Cerebellar cortex (tissue), 1 donor: Measurements from ENCODE around the gene KIF25.
A peak's percentile ranks its signal among the peaks of the same experiment; 100 is the strongest.

Source experiments
- DNase-seq: peaks from one replicate; pipeline ENCODE4 v3.0.0-alpha.2; 2015; ENCODE audit warnings: low spot score

KIF25 gene

GRCh38 chr6:168017629-168018028 is 20.2 kb downstream of the KIF25 start:
- DNase-seq = no peak

DNA sequence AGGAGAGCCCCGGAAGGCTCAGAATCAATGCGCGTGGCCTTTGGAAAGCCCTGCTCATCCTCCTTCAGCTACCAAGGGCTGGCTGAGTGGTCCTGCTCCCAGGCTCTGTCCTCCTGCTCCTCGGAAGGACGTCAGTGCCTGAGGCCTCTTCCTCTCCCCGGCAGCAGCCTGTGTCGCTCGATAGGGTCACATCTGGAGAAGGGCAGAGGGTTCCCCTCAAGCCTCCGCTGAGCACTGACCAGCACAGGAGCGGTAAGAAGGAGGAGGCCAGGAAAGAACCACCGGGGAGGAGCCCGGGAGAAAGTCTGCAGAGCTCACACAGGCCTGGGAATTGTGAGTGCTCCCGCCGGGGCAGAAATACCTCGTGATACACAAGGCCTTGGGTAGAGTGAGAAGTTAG is 21.2 kb downstream of the KIF25 start:
- no peak for DNase-seq

- DNase-seq = no peak
Observed at GRCh38 chr6:168020242-168020641, 22.8 kb downstream of the KIF25 start.

DNA sequence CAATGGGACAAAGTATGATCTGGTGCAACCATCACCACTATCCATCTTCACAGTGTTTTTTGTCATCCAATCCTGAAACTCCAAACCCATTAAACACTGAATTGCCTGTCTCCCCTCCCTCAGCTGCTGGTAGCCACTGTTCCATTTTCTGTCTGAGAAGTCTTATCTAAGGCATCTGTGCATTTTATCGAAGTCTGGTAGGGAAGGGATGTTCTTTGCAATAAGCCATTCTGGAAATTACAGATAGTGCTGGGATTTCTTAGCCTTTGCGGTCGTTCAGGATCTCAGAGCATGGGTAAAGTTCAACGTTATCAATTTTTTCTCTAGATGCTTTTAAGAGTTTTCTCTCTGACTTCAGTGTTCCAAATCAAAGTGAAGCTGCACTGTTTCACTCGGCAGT is 24.1 kb downstream of the KIF25 start:
- no peak for DNase-seq

DNA sequence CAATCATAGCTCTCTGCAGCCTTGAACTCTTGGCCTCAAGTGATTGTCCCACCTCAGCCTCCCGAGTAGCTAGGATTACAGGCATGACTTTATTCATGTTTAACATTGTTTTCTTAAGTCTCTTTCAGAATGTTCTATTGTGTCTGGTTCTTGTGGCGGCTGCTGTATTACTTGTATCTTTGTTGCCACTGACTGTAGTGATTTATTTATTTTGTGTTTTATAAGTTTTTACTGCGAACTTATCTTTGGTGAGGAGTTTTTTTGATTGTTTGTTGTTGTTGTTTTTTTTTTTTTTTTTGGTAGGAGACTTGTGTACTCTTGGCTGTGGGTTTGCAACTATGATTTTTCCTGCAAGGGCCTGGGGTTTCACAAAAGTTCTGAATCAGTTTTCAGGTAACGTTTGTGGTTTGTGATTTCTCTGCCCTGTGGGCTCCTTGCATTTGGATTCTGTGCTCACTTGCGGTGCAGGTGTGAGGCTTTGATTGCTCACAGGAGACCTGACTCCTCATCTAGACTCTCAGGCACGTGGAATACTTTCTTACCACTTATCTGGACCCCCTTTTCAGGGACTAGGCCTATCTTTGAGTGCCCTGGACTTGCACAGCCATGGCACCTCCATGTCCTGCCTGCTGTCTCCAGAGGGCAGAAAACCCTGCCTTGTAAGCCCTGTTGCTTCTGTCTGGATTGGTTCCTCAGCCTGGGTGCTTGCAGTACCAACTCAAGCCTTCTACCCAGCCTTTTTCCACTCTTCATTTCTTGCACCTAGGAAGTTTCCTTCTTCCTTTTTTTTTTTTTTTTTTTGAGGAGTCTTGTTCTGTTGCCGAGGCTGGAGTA is 25.2 kb downstream of the KIF25 start:
- DNase-seq = no peak

DNA sequence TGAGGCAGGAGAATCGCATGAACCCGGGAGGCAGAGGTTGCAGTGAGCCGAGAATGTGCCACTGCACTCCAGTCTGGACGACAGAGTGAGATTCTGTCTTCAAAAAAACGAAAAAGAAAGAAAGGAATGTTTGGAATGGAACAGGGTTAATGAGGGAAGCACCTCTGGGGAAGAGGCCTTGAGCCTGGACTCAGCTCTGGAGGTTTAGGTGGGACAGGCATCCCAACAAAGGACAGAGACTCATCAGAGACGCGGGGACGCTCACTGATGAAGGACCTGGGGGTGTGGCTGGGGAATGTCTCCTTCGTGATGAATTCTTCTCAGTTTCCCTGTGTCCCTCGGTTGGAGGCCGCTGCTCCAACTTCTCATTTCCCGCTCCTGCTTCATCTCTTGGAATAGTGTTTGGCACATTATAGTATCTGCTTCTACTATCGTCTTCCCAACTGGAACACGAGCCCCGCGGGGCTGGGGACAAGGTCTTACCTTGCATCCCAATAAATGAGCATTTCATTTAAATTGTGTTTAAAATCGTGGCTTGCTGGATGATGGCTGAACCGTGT is 27.6 kb downstream of the KIF25 start:
- no peak for DNase-seq

DNA sequence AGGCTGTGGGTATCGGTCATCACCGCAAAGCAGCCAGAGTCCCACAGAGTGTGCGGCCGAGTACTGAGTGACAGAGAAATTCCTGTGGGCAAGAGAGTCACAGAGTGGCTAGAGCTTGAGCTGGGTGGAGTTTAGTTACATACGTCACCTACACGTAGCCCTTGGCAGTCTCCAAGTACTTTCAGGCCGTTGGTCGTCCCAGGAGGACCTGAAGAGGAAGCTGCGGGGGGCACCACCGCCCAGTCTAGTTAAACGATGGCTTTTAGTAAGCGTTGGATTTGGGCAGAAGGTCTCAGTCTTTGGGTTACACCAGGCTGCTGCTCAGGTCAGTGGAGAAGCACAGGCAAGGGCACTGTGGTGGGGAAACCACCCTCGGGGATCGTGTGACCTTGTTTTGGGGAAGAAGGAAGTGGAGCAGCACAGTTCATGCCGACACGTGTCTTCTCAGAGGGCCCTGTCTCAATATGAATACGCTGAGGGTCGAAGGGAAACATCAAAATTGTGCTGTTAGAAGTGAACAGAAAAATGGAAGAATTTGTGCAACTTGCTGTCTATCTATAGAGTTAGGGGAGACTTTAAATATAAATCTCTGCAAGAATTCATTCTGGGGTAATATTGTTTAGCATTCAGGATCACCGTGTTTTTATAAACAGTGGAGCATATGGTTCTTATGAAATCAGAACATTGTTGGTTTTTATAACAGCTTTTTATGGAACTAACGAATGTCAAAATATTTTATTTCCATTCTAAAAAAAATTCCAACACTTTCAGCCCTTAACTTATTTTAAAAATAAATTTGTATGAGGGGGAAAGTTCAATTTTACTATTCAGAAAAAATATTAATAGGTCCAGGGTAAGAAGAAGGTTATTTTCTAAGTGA is 28.6 kb downstream of the KIF25 start:
- no peak for DNase-seq

- DNase-seq = no peak
Observed at GRCh38 chr6:168026925-168027324, 29.5 kb downstream of the KIF25 start.

- DNase-seq = no peak
Observed at GRCh38 chr6:168027521-168027920, 30.1 kb downstream of the KIF25 start.

DNA sequence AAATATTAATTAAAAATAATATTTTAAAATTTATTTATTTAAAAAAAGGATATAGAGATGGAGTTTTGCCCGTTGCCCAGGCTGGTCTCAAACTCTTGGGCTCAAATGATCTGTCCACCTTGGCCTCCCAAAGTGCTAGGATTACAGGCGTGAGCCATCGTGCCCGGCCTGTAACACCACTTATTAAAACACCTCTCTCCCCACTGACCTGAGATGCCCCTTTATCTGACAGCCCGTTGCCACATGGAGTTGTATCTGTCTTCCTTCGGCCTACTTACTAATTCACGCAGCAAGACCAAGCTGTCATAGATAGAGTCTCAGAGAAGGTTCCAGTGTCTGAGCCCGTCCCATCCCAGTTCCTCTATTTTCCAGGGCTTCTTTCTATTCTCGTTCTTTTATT is 30.7 kb downstream of the KIF25 start:
- DNase-seq = no peak

DNA sequence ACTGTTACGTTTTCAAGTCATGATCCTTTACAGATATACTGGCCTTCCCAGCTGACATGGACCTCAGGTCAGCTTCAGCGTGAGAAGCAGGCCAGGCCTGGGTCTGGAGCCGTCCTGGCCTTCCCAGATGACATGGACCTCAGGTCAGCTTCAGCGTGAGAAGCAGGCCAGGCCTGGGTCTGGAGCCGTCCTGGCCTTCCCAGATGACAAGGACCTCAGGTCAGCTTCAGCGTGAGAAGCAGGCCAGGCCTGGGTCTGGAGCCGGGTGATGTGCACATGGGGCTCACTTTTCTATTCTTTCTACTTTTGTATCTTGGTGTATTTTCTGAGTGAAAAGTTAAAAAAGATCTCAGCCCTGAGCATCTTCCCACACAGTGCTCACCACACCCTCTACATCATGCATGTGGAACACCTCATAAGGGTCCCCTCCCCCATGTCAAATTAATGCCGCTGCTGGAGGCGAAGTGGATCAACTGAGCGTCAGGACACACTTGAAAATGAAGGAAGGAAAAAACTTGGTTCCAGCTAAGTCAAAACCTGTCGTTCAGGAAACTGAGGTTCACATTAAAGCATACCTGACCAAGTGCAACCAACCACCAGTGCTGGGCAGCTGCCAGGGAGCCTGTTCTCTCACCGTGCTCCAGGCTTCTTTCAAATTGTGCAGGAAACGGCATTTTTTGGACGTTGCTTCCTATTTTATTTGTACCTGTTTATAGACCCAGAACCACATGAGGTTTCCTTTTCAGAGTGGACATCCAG is 32.2 kb downstream of the KIF25 start:
- no peak for DNase-seq

DNA sequence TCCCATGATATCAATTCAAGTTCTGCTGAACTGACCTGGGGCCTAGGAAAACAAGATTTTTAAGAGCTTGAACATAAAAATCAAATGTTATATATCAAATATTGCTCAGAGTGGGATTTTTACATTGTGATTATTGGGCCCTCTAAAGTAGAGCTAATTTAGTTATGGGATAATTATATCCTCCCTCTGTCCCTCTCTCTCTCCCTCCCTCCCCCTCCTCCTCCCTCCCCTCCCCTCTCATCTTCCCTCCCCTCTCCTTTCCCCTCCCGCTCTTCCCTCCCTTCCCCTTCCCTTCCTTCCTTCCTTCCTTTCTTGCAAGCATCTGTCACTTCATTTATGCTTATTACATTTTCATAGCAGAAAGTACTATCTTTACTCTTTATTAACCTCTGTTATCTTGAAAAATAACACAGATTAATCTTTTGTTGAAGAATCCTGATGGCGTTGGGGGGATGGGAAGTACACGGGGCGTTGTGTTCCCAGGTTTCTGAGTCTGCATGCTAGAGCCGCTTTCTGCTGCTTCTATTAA is 32.8 kb downstream of the KIF25 start:
- no peak for DNase-seq

- no peak for DNase-seq
Observed at GRCh38 chr6:168030908-168031307, 33.4 kb downstream of the KIF25 start.

GRCh38 chr6:168031411-168031971 is 34.0 kb downstream of the KIF25 start:
- DNase-seq = no peak

DNA sequence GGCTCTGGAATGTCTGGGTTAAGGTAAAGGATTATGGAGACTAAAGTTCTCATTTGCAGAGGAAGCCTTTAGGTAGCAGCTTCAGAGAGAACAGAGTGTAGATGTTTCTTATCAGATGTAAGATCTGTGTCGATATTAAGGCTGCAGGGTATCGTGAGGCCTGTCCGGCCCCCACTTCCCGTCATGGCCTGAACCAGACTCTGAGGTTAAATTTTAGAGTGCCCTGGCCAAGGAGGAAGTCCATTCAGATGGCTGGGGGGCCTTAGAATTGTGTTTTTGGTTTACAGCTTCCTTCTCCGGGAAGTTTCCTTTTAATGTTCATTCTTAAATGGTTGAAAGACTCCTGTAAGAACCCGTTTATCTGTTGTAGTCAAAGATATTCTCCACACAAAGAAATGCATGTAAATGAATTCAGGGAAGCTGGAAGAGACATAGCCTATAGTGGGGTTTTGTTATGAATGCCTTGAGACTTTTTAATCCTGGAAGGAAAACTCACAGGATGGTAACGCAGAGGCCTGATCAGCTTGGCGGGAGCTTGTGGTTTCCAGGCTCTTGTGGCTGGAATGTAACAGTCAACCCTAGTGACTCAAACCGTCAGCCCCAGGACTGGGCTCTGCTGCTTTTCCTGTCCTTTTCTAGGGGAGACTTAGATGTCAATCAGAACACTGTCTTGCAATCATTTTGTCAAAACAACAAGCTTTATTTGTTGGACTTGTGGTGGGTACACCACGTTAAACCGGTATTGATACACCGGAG is 34.7 kb downstream of the KIF25 start:
- DNase-seq = no peak

- DNase-seq = no peak
Observed at GRCh38 chr6:168033791-168034190, 36.3 kb downstream of the KIF25 start.

DNA sequence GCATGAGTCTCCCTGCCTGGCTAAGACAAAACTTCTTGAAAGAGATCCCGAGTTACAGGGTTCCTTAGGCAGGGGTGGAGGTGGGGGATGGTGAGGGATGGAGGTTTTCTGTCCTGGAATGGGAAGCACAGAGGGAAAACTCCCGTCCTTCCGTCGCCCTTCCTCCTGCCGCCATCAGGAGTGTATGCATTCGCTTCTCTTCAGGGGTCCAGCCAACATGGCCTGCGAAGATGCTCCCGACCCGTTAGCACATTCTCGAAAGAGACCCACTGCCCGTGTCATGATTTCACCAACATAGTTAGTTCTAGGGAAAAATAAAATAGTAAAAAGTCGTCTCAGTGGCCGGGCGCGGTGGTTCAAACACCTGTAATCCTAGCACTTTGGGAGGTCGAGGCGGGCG is 37.1 kb downstream of the KIF25 start:
- no peak for DNase-seq

DNA sequence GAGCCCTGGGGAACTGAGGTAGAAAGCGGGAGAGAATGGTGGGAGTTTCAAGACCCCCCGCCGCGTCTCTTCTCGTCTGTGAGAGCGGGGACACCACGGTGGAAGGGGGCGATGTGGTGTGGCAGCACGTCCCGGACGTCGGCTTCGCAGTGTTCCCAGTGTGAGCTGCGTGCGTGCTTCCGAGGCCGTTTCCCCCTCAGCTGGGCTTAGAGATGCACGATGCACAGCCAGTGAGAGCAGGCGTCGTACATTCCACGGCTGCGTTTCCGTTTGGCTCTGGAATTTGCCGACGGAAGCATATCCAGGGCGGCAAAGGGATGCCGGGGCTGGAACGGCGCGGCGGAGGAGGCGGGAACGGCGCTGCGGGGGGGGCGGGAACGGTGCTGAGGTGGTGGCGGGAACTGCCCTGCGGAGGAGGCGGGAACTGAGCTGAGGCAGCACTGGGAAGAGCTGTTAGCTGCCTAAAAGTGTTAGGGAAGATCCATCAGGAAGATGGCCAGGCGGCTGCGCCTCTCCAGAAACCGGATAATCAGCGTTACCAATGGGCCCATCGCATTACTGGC is 37.7 kb downstream of the KIF25 start:
- peak; percentile 28 for DNase-seq

DNA sequence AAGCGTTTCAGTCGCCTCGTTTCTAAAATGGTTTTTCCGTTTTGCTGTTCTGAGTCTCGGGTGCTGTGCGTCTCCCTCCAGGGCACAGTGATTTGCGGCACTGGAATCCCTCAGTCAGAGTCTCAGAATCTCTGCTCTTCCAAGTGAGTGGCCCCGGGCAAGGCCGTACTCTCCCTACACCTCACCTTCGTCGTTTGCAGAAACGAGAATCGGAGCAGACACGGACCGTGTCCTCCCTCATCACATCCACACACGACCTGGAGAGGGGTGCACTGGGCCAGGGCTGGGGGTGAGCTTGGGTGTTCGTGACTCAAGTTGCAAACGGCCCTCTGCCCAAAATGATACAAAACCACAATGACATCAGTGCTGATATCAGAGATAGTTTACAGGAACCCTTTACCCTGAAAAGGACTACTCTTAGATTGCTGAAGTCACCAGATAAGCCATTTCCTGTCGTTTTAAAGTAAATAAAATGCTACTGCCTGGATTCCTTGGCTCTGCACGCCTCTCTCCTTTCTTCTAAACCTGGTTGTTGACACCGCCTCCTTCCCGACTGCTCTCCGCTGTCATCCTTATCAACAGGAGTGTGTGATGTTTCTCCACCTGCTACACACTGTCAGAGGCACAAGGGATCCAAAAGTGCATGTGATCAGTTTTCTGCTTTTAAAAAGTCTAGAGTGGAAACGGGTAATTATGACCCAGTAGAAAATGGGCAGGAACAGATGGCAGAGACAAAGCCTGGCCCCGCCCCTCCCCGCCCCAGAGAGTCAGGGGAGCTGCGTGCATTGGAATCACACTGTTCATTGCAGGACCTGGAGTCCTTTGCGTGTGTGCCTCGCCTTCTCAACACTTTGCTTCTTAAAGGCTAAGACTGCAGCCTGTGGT is 38.4 kb downstream of the KIF25 start:
- DNase-seq = no peak
